Ascending aorta (tissue), 2 donors: ENCODE results near the gene MTHFSD. TPM values are rescaled to one million over a fixed set of nuclear protein-coding genes. Genes with fewer than 3 reads are reported as not detected.

Source experiments
- DNase-seq, 2 donors: peaks; one replicate each; pipeline ENCODE4 v3.0.0-alpha.2; 2019; ENCODE audit warnings: low spot score in 2 of 2
- H3K27ac ChIP-seq, 2 donors: fragments of 200-600 bp; sonication (generic); one replicate each; pipeline ENCODE4 v1.5.1; 2016 to 2017; ENCODE audit warnings: mild to moderate bottlenecking in 1 of 2
- H3K27me3 ChIP-seq: fragments of 200-600 bp; sonication (generic); one replicate; pipeline ENCODE4 v1.5.1; 2017
- H3K36me3 ChIP-seq, 2 donors: fragments of 200-600 bp; sonication (generic); one replicate each; pipeline ENCODE4 v1.5.1; 2016
- H3K4me1 ChIP-seq, 2 donors: fragments of 200-600 bp; sonication (generic); one replicate each; pipeline ENCODE4 v1.5.1; 2016 to 2017; ENCODE audit warnings: mild to moderate bottlenecking in 1 of 2
- H3K4me3 ChIP-seq, 2 donors: fragments of 200-600 bp; sonication (generic); one replicate each; pipeline ENCODE4 v1.5.1; 2016 to 2017; ENCODE audit warnings: mild to moderate bottlenecking in 1 of 2
- H3K9me3 ChIP-seq, 2 donors: fragments of 200-600 bp; sonication (generic); one replicate each; pipeline ENCODE4 v1.5.1; 2016
- CTCF ChIP-seq, 3 experiments: fragments of 200-600 bp in 2 of 3; fragments of 450-650 bp in 1 of 3; sonication (generic) in 2 of 3; IDR thresholded peaks; one replicate each; pipeline ENCODE4 v1.5.1; 2016 to 2019; ENCODE audit warnings: antibody characterized with exemption in 3 of 3, mild to moderate bottlenecking in 1 of 3, moderate library complexity in 1 of 3
- intact Hi-C: fragments of 100-400 bp; cut with DNase I; formaldehyde crosslinking; loops from one replicate; pipeline ENCODE4 v1.15.1; 2023
- total RNA-seq: library from RNA; depleted of rRNA; stranded (reverse); fragments of >200 nt; gene quantifications from one replicate; pipeline ENCODE4 v1.1.0, GENCODE V29; 2016

Gene MTHFSD
- total RNA-seq, 1 donor from 2014 or later = 44.1 TPM

GRCh38 chr16:86570558-86571529 is 15.8 kb upstream of the MTHFSD start:
- peak overlapping the region; percentile 76 to 79 for H3K4me3 ChIP-seq
- intact Hi-C loops = no loop called here
- no peak for DNase-seq
- H3K9me3 ChIP-seq = no peaks in the 10 kb centered on the region
- no peaks in the 10 kb centered on the region for H3K27me3 ChIP-seq
- TF ChIP-seq CTCF (IDR thresholded peaks at IDR 0.05) = no peak
- peak overlapping the region; percentile 91 to 98 for H3K27ac ChIP-seq
- peaks cover 7 to 41% of the 10 kb centered on the region in 2 donors for H3K4me1 ChIP-seq
- peaks cover 0 to 12% of the 10 kb centered on the region in 2 donors for H3K36me3 ChIP-seq

GRCh38 chr16:86569701-86570447 is 14.8 kb upstream of the MTHFSD start:
- H3K36me3 ChIP-seq = peaks cover 0 to 12% of the 10 kb centered on the region in 2 donors
- H3K27me3 ChIP-seq = no peaks in the 10 kb centered on the region
- no peak for TF ChIP-seq CTCF (IDR thresholded peaks at IDR 0.05)
- no peak for DNase-seq
- peak overlapping the region; percentile 76 to 79 for H3K4me3 ChIP-seq
- intact Hi-C loops = no loop called here
- peaks cover 2 to 32% of the 10 kb centered on the region in 2 donors for H3K4me1 ChIP-seq
- H3K9me3 ChIP-seq = no peaks in the 10 kb centered on the region
- H3K27ac ChIP-seq = peak overlapping the region; percentile 91 to 98

DNA sequence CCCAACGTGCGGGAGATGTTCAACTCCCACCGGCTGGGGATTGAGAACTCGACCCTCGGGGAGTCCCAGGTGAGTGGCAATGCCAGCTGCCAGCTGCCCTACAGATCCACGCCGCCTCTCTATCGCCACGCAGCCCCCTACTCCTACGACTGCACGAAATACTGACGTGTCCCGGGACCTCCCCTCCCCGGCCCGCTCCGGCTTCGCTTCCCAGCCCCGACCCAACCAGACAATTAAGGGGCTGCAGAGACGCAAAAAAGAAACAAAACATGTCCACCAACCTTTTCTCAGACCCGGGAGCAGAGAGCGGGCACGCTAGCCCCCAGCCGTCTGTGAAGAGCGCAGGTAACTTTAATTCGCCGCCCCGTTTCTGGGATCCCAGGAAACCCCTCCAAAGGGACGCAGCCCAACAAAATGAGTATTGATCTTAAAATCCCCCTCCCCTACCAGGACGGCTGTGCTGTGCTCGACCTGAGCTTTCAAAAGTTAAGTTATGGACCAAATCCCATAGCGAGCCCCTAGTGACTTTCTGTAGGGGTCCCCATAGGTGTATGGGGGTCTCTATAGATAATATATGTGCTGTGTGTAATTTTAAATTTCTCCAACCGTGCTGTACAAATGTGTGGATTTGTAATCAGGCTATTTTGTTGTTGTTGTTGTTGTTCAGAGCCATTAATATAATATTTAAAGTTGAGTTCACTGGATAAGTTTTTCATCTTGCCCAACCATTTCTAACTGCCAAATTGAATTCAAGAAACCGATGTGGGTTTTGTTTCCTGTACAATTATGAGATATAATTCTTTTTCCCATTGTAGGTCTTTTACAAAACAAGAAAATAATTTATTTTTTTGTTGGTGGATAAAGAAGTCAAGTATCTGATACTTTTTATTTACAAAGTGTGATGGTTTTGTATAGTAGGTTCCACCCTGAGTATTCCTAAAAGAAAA is 13.9 kb upstream of the MTHFSD start:
- H3K36me3 ChIP-seq = peaks cover 0 to 12% of the 10 kb centered on the region in 2 donors
- intact Hi-C loops = no loop called here
- H3K4me3 ChIP-seq = peak overlapping the region; percentile 76 to 79

DNA sequence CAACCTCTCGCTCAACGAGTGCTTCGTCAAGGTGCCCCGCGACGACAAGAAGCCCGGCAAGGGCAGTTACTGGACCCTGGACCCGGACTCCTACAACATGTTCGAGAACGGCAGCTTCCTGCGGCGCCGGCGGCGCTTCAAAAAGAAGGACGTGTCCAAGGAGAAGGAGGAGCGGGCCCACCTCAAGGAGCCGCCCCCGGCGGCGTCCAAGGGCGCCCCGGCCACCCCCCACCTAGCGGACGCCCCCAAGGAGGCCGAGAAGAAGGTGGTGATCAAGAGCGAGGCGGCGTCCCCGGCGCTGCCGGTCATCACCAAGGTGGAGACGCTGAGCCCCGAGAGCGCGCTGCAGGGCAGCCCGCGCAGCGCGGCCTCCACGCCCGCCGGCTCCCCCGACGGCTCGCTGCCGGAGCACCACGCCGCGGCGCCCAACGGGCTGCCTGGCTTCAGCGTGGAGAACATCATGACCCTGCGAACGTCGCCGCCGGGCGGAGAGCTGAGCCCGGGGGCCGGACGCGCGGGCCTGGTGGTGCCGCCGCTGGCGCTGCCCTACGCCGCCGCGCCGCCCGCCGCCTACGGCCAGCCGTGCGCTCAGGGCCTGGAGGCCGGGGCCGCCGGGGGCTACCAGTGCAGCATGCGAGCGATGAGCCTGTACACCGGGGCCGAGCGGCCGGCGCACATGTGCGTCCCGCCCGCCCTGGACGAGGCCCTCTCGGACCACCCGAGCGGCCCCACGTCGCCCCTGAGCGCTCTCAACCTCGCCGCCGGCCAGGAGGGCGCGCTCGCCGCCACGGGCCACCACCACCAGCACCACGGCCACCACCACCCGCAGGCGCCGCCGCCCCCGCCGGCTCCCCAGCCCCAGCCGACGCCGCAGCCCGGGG is 12.9 kb upstream of the MTHFSD start:
- Histone ChIP-seq H3K4me3 (peak overlapping the region; percentile 76 to 79), H3K4me1 (peaks cover 0 to 12% of the 10 kb centered on the region in 2 donors), H3K9me3 (no peaks in the 10 kb centered on the region), H3K27me3 (no peaks in the 10 kb centered on the region), H3K36me3 (peaks cover 0 to 12% of the 10 kb centered on the region in 2 donors), H3K27ac (peak overlapping the region; percentile 91 to 98)
- peak in 1 of 2 donors; percentile 64 for DNase-seq
- no peak for TF ChIP-seq CTCF (IDR thresholded peaks at IDR 0.05)
- intact Hi-C loops = no loop called here

More for the DNA sequence above, 13.9 kb upstream of the MTHFSD start:
- H3K27me3 ChIP-seq = no peaks in the 10 kb centered on the region
- H3K4me1 ChIP-seq = peaks cover 0 to 22% of the 10 kb centered on the region in 2 donors
- H3K9me3 ChIP-seq = no peaks in the 10 kb centered on the region
- peak overlapping the region; percentile 91 to 98 for H3K27ac ChIP-seq
- no peak for TF ChIP-seq CTCF (IDR thresholded peaks at IDR 0.05)
- DNase-seq = no peak
